Measurements from ENCODE around the gene ATE1. TPM values are rescaled to one million over a fixed set of nuclear protein-coding genes. Genes with fewer than 3 reads are reported as not detected.
"Not testable (repeated sequence)": the region's sequence is repeated elsewhere in the genome, so short reads cannot be mapped to it uniquely, and the experiment has no call there.

Gene ATE1
- total RNA-seq, 4 donors from 2014 or later, result 20.8 to 29.5 (median 24.9) TPM

DNA sequence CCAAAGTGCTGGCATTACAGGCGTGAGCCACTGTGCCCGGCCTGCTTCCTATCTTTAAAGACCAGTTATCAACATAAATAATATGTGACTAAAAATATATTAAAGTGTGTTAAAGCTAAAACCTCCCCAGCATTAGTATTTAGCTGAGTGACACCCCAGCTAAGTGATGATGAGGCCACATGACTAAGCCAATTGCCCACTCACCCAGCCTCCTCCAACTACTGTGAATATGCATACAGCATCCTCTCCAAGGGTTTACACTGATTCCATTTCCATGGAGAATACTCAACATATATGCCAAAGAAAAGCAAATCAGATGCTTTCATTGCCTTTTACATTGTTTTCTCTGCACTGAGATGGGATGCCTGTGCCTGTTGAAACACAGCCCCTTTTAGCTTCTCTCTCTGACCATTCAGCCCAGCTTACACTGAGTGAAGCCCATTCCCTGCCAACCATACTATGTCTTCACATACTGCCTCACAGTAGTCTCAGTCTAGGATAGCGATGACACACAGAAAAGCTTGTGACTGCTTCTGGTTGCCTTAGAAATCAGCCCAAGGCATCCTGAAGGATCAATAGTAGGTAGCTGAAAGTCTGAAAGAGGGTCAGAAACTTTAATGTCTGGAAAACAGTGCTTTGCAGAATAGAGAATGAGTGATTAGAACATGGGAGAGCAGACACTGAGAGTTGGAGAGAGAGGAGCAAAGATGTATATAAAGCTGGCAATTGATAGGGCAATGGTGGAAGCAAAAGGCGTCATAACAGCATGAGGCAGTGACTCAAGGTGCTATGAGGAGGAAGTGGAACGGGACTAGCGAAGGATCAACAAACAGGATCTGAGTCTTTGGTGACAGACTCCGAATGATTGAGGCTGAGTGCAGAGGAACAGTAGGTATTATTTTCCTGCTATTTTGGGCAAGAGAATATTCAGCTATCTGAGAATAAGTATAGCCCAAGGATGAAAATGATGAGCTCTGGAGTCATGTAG lies 19.8 kb upstream of the ATE1 start:
- TF ChIP-seq, protein P1, sequence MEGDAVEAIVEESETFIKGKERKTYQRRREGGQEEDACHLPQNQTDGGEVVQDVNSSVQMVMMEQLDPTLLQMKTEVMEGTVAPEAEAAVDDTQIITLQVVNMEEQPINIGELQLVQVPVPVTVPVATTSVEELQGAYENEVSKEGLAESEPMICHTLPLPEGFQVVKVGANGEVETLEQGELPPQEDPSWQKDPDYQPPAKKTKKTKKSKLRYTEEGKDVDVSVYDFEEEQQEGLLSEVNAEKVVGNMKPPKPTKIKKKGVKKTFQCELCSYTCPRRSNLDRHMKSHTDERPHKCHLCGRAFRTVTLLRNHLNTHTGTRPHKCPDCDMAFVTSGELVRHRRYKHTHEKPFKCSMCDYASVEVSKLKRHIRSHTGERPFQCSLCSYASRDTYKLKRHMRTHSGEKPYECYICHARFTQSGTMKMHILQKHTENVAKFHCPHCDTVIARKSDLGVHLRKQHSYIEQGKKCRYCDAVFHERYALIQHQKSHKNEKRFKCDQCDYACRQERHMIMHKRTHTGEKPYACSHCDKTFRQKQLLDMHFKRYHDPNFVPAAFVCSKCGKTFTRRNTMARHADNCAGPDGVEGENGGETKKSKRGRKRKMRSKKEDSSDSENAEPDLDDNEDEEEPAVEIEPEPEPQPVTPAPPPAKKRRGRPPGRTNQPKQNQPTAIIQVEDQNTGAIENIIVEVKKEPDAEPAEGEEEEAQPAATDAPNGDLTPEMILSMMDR (IDR thresholded peaks at IDR 0.05), result no peak
- ATAC-seq (ENCODE audit: low FRiP score) (no peak), DNase-seq (ENCODE audit: low spot score) (no peak)

DNA sequence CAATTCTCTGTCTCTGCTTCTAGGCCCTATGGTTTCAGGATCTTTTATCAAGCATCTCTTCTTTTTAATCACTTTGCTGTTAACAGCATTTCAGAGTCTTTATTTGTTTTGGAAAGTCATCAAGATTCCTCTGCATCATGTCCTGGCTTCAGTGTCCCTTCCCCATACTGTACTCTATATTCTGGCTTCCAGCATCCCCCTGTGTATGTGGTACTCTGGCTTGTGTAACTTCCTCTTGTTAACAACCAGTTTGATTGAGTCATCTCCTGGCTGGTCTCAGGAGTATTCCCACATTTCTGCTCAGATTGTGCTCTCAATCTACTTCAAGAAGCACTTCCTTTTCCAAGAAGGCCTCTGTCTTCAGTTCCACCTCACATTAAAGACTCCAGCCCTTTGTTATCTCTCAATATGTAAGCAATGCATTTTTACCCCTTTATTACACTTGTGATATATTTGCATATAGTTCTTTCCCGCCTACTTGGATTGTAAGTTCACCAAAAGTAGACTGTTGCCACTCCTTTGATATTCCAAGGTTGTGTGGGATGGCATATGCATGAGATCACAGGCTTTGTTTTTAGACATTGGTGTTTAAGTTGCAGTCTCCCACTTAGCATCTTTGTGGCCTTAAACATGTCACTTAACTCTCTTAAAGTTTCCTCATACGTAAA lies 15.1 kb upstream of the ATE1 start:
- no peak for DNase-seq (ENCODE audit: low spot score)
- TF ChIP-seq, protein P1 (IDR thresholded peaks at IDR 0.05), result no peak
- ATAC-seq (ENCODE audit: low FRiP score), result peak; percentile 44

DNA sequence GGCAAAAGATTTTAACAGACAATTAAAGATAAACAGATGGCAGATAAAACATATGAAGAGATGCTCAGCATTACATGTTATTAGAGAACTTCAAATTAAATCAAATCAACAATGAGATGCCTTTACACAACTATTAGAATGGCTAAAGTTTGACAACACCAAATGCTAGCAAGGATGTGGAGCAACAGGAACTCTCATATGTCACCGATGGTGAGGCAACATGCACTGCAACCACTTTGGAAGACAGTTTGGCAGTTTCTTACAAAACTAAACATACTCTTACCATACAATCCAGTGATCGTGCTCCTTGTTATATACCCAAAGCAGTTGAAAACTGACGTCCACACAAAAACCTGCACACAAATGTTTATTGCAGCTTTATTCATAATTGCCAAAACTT lies 13.7 kb upstream of the ATE1 start:
- ATAC-seq (ENCODE audit: low FRiP score) (no peak), DNase-seq (ENCODE audit: low spot score) (no peak)

DNA sequence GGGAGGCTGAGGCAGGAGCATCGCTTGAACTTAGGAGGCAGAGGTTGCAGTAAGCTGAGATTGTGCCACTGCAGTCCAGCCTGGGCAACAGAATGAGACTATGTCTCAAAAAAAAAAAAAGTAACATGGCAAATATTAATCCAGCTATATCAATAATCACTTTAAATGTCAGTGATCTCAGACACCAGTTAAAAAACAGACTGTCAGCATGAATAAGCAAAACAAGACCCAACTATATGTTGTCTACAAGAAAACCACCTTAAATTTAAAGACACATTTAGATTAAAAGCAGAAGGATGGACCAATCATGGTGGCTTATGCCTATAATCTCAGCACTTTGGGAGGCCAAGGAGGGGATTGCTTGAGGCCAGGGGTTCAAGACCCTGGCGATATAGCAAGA lies 8.5 kb upstream of the ATE1 start:
- no peak for DNase-seq (ENCODE audit: low spot score)
- TF ChIP-seq, protein P1 (IDR thresholded peaks at IDR 0.05), result no peak
- ATAC-seq (ENCODE audit: low FRiP score), result no peak

More for the DNA sequence above, 13.7 kb upstream of the ATE1 start:
- TF ChIP-seq, protein P1 (IDR thresholded peaks at IDR 0.05), result no peak

DNA sequence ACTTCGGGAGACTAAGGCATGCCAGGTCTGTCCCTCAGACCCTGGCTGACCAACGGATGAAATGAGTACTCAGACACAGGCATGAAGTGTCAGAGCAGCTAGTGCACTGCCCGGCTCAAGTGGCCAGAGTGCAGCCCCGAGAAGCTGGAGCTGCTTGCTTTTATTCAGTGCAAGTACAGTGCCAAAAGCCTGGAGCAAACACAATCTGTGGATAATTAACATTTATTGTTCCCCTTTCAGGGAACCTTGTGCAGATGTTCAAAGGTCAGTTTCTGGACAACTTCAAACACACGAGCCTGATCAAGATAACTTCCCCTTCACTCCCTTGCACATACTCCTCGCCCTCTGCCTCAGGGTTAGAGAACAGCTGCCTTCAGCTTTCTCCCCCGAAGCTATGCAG lies 7.9 kb upstream of the ATE1 start:
- DNase-seq (ENCODE audit: low spot score) (no peak), ATAC-seq (ENCODE audit: low FRiP score) (no peak)
- TF ChIP-seq, protein P1 (IDR thresholded peaks at IDR 0.05), result no peak

DNA sequence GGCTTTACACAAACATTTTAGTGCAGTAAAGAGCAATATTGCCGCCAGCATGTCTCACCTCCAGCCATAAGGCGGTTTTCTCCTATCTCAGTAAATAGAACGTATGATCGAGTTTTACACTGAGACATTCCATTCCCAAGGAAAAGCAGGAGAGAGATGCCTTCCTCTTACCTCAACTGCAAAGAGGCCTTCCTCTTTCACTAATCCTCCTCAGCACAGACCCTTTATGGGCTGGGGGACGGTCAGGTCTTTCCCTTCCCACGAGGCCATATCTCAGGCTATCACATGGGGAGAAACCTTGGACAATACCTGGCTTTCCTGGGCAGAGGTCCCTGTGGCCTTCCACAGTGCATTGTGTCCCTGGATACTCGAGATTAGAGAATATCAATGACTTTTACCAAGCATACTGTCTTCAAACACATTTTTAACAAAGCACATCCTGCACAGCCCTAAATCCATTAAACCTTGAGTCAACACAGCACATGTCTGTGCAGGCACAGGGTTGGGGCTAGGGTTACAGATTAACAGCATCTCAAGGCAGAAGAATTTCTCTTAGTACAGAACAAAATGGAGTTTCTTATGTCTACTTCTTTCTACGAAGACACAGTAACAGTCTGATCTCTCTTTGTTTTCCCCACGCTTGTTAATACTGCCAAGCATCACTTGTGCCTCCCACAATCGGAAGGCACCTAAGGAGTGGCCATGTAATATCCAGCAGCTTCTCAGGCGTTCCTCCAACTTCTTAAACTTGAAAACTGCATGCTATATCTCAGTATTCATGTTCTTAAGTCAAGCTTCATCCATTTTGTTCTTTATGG lies 2.6 kb upstream of the ATE1 start:
- not testable (repeated sequence) for ATAC-seq (ENCODE audit: low FRiP score); DNase-seq (ENCODE audit: low spot score)

DNA sequence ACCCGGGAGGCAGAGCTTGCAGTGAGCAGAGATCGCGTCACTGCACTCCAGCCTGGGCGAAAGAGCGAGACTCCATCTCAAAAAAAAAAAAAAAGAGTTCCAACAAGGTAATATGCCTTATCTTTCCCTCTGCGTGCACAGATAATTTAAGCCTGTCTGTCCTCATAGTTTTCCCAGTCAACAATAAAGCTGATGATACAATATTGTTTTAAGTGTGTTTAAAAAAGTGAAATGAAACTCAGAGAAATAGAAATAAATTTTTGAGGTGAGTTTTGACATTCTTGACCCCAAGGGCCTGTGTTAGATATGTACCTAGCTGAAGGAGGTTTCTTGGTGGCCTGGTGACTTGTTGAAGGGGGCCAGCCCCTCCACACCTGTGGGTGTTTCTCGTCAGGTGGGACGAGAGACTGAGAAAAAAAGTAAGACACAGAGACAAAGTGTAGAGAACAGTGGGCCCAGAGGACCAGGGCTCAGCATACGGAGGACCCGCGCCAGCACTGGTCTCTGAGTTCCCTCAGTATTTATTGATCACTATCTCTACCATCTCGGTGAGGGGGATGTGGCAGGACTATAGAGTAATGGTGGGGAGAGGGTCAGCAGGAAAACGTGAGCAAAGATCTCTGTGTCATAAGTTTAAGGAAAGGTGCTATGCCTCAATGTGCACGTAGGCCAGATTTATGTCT lies 1.9 kb upstream of the ATE1 start:
- not testable (repeated sequence) for ATAC-seq (ENCODE audit: low FRiP score); DNase-seq (ENCODE audit: low spot score)
